Measurements from ENCODE around the gene LUC7L3. TPM values are rescaled to one million over a fixed set of nuclear protein-coding genes. Genes with fewer than 3 reads are reported as not detected.

Gene LUC7L3
- total and polyA plus RNA-seq, 4 donors = 38.1 to 188 (median 89.4) TPM

- H3K36me3 ChIP-seq (ENCODE audit: control insufficient read depth in 4 of 4, insufficient read depth in 4 of 4, low read length in 4 of 4) = peaks cover 26 to 43% (median 29%) of the 10 kb centered on the region in 4 donors
- 50 to 51% methylated on average over 2 of the region's 2 CpGs for WGBS, 2 donors
- no peak for ATAC-seq (ENCODE audit: insufficient read depth, low FRiP score)
Measured at GRCh38 chr17:50739098-50739497, 19.7 kb downstream of the LUC7L3 start.

DNA sequence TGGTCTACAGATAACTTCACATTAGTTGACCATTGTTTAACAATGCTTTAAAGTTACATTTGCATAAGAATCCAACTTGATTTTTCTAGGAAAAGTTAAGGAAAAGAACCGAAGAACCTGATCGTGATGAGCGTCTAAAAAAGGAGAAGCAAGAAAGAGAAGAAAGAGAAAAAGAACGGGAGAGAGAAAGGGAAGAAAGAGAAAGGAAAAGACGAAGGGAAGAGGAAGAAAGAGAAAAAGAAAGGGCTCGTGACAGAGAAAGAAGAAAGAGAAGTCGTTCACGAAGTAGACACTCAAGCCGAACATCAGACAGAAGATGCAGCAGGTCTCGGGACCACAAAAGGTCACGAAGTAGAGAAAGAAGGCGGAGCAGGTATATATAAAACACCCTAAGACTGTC lies 26.2 kb downstream of the LUC7L3 start:
- H3K4me3 ChIP-seq = no peak overlapping the region
- ATAC-seq (ENCODE audit: insufficient read depth, low FRiP score) (no peak), DNase-seq (no peak)
- H3K36me3 ChIP-seq (ENCODE audit: control insufficient read depth in 4 of 4, insufficient read depth in 4 of 4, low read length in 4 of 4) = peaks cover 27 to 79% (median 63%) of the 10 kb centered on the region in 4 donors
- no peaks in the 10 kb centered on the region for H3K9me3 ChIP-seq (ENCODE audit: control insufficient read depth in 4 of 4, insufficient read depth in 3 of 4, low read length in 3 of 4)
- no peak overlapping the region for H3K9ac ChIP-seq (ENCODE audit: insufficient read depth in 1 of 2, low read length in 2 of 2)
- H3K27ac ChIP-seq (ENCODE audit: low read depth in 1 of 2, low read length in 1 of 2) = no peak overlapping the region
- H3K27me3 ChIP-seq (ENCODE audit: control insufficient read depth in 3 of 3, insufficient read depth in 3 of 3, low read length in 2 of 3) = no peaks in the 10 kb centered on the region
- WGBS, 2 donors = 83 to 92% methylated on average over 12 of the region's 12 CpGs
- no peak for TF ChIP-seq CTCF (IDR thresholded peaks at IDR 0.05; ENCODE audit: control extremely low read depth, extremely low read depth)
- H3K4me1 ChIP-seq (ENCODE audit: control insufficient read depth in 5 of 5, insufficient read depth in 5 of 5, low read length in 5 of 5) = peaks cover 0 to under 1% (median 0%) of the 10 kb centered on the region in 5 donors

More at GRCh38 chr17:50739098-50739497, 19.7 kb downstream of the LUC7L3 start:
- no peak for DNase-seq
- Histone ChIP-seq H3K27me3 (ENCODE audit: control insufficient read depth in 3 of 3, insufficient read depth in 3 of 3, low read length in 2 of 3) (no peaks in the 10 kb centered on the region), H3K27ac (ENCODE audit: low read depth in 1 of 2, low read length in 1 of 2) (no peak overlapping the region), H3K9ac (ENCODE audit: insufficient read depth in 1 of 2, low read length in 2 of 2) (no peak overlapping the region), H3K4me3 (no peak overlapping the region), H3K4me1 (ENCODE audit: control insufficient read depth in 5 of 5, insufficient read depth in 5 of 5, low read length in 5 of 5) (peaks cover 0 to 7% (median 0%) of the 10 kb centered on the region in 5 donors), H3K9me3 (ENCODE audit: control insufficient read depth in 4 of 4, insufficient read depth in 3 of 4, low read length in 3 of 4) (no peaks in the 10 kb centered on the region)
- TF ChIP-seq CTCF (IDR thresholded peaks at IDR 0.05; ENCODE audit: control extremely low read depth, extremely low read depth) = no peak

DNA sequence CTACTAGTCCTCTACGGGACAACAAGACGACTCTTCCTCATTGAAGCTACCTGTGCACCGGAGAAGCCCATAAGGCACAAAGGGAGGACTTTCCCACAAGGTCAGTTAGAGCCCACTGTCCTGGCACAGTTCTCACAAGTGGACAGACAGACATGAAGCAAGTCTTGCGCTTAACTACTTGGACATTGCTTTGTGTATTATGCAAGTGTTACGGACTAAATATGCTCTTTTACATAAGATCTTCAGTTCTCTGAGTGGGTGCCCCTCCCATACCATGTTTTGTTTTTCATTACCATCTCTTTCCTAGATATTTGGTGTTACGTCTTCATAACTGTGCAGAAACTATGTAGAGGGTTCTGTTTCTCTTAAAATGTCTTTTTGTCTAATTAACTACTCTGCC lies 29.8 kb downstream of the LUC7L3 start:
- no peaks in the 10 kb centered on the region for H3K27me3 ChIP-seq (ENCODE audit: control insufficient read depth in 3 of 3, insufficient read depth in 3 of 3, low read length in 2 of 3)
- TF ChIP-seq CTCF (IDR thresholded peaks at IDR 0.05; ENCODE audit: control extremely low read depth, extremely low read depth) = no peak
- no peak for ATAC-seq (ENCODE audit: insufficient read depth, low FRiP score)
- H3K4me3 ChIP-seq = no peak overlapping the region
- no peak overlapping the region for H3K27ac ChIP-seq (ENCODE audit: low read depth in 1 of 2, low read length in 1 of 2)
- H3K36me3 ChIP-seq (ENCODE audit: control insufficient read depth in 4 of 4, insufficient read depth in 4 of 4, low read length in 4 of 4) = peaks cover 16 to 69% (median 57%) of the 10 kb centered on the region in 4 donors
- 84 to 86% methylated on average over 6 of the region's 6 CpGs for WGBS, 2 donors
- H3K9ac ChIP-seq (ENCODE audit: insufficient read depth in 1 of 2, low read length in 2 of 2) = no peak overlapping the region
- no peaks in the 10 kb centered on the region for H3K9me3 ChIP-seq (ENCODE audit: control insufficient read depth in 4 of 4, insufficient read depth in 3 of 4, low read length in 3 of 4)
- DNase-seq = no peak
- no peaks in the 10 kb centered on the region for H3K4me1 ChIP-seq (ENCODE audit: control insufficient read depth in 5 of 5, insufficient read depth in 5 of 5, low read length in 5 of 5)

- H3K9me3 ChIP-seq (ENCODE audit: control insufficient read depth in 4 of 4, insufficient read depth in 3 of 4, low read length in 3 of 4) = no peaks in the 10 kb centered on the region
- H3K36me3 ChIP-seq (ENCODE audit: control insufficient read depth in 4 of 4, insufficient read depth in 4 of 4, low read length in 4 of 4) = peaks cover 6 to 34% (median 28%) of the 10 kb centered on the region in 4 donors
- H3K4me1 ChIP-seq (ENCODE audit: control insufficient read depth in 5 of 5, insufficient read depth in 5 of 5, low read length in 5 of 5) = no peaks in the 10 kb centered on the region
- 62 to 81% methylated on average over 2 of the region's 2 CpGs for whole genome bisulfite sequencing, 2 donors
- no peak overlapping the region for H3K4me3 ChIP-seq
- H3K9ac ChIP-seq (ENCODE audit: insufficient read depth in 1 of 2, low read length in 2 of 2) = no peak overlapping the region
- no peak overlapping the region for H3K27ac ChIP-seq (ENCODE audit: low read depth in 1 of 2, low read length in 1 of 2)
- no peak for DNase-seq
- TF ChIP-seq CTCF (IDR thresholded peaks at IDR 0.05; ENCODE audit: control extremely low read depth, extremely low read depth) = no peak
- H3K27me3 ChIP-seq (ENCODE audit: control insufficient read depth in 3 of 3, insufficient read depth in 3 of 3, low read length in 2 of 3) = no peaks in the 10 kb centered on the region
- no peak for ATAC-seq (ENCODE audit: insufficient read depth, low FRiP score)
Measured at GRCh38 chr17:50754521-50754920, 35.1 kb downstream of the LUC7L3 start.

Data from lung (tissue), 12 donors.